MG63 (cell line): ENCODE measurements around the gene RAB1B. TPM values are rescaled to one million over a fixed set of nuclear protein-coding genes. Genes with fewer than 3 reads are reported as not detected.
"Not testable (repeated sequence)": the region's sequence is repeated elsewhere in the genome, so short reads cannot be mapped to it uniquely, and the experiment has no call there.

Source experiments
- DNase-seq: peaks from one replicate; pipeline ENCODE4 v3.0.0-alpha.2; 2020
- H3K27me3 ChIP-seq: fragments of 250-450 bp; sonication (Bioruptor Pico); 2 replicates; pipeline ENCODE4 v1.5.1; 2020; ENCODE audit warnings: mild to moderate bottlenecking, moderate library complexity
- H3K36me3 ChIP-seq: fragments of 250-450 bp; sonication (Bioruptor Pico); 2 replicates; pipeline ENCODE4 v1.5.1; 2020; ENCODE audit warnings: mild to moderate bottlenecking, moderate library complexity
- H3K4me3 ChIP-seq: fragments of 250-450 bp; sonication (Bioruptor Pico); 2 replicates; pipeline ENCODE4 v1.5.1; 2020; ENCODE audit warnings: mild to moderate bottlenecking, moderate library complexity
- H3K9me3 ChIP-seq: fragments of 250-450 bp; sonication (Bioruptor Pico); 2 replicates; pipeline ENCODE4 v1.5.1; 2020; ENCODE audit warnings: mild to moderate bottlenecking, moderate library complexity
- total RNA-seq: library from RNA; depleted of rRNA; stranded (reverse); fragments of >200 nt; shearing (Covaris generic); gene quantifications from 2 replicates; pipeline ENCODE4 v1.2.3, GENCODE V29; 2014; ENCODE audit warnings: low replicate concordance

Gene RAB1B
- total RNA-seq, 1 experiment from 2014 or later, result 103 TPM

DNA sequence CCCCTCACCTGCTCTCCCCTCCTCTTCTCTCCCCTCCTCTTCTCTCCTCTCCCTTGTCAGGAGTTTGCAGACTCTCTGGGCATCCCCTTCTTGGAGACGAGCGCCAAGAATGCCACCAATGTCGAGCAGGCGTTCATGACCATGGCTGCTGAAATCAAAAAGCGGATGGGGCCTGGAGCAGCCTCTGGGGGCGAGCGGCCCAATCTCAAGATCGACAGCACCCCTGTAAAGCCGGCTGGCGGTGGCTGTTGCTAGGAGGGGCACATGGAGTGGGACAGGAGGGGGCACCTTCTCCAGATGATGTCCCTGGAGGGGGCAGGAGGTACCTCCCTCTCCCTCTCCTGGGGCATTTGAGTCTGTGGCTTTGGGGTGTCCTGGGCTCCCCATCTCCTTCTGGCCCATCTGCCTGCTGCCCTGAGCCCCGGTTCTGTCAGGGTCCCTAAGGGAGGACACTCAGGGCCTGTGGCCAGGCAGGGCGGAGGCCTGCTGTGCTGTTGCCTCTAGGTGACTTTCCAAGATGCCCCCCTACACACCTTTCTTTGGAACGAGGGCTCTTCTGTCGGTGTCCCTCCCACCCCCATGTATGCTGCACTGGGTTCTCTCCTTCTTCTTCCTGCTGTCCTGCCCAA is 7.7 kb downstream of the RAB1B start:
- H3K4me3 ChIP-seq, result no peak overlapping the region
- no peaks in the 10 kb centered on the region for H3K9me3 ChIP-seq
- H3K27me3 ChIP-seq, result no peaks in the 10 kb centered on the region
- peaks cover 37% of the 10 kb centered on the region for H3K36me3 ChIP-seq
- no peak for DNase-seq

DNA sequence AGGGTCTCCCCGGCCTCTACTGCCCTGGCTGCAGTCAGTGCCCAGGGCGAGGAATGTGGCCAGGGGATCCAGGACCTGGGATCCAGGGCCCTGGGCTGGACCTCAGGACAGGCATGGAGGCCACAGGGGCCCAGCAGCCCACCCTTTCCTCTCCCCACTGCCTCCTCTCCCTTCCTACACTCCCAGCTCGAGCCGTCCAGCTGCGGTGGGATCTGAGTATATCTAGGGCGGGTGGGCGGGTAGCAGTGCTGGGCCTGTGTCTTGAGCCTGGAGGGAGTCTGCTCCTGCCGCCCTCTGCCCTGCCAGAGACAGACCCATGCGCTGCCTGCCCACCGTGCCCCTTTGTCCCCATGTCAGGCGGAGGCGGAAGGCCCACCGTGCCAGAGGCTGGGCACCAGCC is 8.2 kb downstream of the RAB1B start:
- H3K27me3 ChIP-seq, DNase-seq, H3K9me3 ChIP-seq, H3K4me3 ChIP-seq: not testable (repeated sequence)
- H3K36me3 ChIP-seq, result peaks cover 36% of the 10 kb centered on the region

DNA sequence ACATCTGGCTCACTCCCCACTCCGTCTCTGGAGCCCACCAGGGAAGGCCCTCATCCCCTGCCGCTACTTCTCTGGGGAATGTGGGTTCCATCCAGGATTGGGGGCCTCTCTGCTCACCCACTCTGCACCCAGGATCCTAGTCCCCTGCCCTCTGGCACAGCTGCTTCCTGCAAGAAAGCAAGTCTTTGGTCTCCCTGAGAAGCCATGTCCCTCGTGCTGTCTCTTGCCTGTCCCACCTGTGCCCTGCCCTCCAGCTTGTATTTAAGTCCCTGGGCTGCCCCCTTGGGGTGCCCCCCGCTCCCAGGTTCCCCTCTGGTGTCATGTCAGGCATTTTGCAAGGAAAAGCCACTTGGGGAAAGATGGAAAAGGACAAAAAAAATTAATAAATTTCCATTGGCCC is 8.6 kb downstream of the RAB1B start:
- not testable (repeated sequence) for H3K27me3 ChIP-seq, H3K9me3 ChIP-seq, H3K4me3 ChIP-seq, DNase-seq
- peaks cover 31% of the 10 kb centered on the region for H3K36me3 ChIP-seq

DNA sequence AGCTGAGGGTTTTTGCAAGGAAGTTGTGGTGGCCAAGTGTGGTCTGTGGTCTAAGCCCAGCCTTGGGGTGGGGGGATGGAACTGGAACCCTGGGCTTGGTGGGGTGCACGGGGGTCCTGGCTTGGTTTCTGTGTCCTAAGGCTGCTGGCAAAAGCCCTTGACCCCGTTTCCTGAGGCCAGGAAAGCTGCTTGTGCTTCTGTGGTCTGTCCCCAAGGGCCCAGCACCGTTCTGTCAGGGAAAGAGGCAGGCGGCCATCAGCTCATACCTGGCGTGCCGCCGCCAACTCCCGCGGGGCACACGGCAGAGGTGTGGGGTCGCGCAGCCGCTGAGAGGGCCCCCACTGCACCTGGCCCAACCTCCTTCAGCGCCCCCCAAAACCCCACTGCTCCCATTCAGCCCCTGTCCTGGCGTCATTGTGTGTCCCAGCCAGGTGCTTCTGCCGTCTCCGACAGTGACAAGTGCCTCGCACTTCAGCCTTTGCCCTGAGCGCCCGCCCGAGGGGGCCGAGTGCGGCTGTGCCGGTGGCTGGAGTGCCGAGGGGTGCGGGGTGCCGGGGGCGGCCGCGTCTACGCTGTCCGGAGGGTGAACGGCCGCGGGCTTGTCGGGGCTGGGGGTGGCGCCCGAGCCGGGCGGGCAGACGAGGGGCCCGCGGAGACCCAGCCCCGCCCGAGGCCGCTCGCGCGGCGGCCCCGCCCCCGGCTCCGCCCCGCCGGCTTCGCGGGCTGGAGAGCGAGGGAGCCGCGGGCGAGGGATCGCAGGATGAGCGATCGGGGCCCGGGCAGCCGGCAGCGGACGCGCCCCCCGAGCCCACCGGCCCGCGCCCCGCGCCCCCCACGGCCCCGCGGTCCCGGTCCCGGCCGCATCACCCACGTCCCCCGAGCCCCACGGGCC is 9.3 kb downstream of the RAB1B start, which contains the start of gene CNIH2:
Gene CNIH2, plus strand, starts transcription at position 705 of the 892 bp plus-strand sequence. CDS start 282 bp downstream, outside the sequence.
- peaks cover 25% of the 10 kb centered on the region for H3K36me3 ChIP-seq
- no peaks in the 10 kb centered on the region for H3K27me3 ChIP-seq
- no peaks in the 10 kb centered on the region for H3K9me3 ChIP-seq
- no peak within 1 kb of the TSS for H3K4me3 ChIP-seq
- no peak for DNase-seq

DNA sequence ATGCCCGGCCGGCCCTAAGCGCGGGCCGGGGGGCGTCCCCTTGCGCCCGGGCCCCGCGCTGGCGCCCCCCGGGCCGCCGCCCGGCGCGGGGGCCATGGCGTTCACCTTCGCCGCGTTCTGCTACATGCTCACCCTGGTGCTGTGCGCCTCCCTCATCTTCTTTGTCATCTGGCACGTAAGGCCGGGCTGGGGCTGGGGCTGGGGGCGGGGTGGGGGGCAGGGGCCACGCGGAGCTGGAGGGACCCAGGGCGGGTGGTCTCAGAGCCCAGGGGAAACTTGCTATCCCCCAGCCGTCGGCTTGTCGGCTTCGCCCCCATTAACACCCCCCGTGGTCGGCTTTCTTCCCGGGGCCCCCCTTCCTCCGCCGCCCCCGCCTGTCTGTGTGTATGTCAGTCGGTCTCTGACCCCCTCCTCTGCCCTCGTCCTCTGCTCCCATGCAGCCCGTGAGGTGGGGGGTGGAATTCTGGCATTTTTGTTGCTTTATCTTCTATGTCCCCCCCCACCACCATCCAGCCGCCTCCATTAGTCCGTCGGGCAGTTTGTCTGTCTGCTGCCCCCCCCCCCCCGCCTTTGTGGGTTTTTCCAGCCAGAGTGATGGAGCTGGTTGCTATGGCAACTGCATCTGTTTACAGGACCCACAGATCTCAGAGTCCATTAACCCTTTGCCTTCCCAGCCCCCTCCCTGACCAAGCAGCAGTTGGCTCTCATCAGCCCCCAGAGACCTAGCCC is 10.1 kb downstream of the RAB1B start:
- H3K9me3 ChIP-seq, result no peaks in the 10 kb centered on the region
- DNase-seq, result no peak
- H3K4me3 ChIP-seq, result no peak overlapping the region
- no peaks in the 10 kb centered on the region for H3K27me3 ChIP-seq
- H3K36me3 ChIP-seq, result peaks cover 17% of the 10 kb centered on the region

DNA sequence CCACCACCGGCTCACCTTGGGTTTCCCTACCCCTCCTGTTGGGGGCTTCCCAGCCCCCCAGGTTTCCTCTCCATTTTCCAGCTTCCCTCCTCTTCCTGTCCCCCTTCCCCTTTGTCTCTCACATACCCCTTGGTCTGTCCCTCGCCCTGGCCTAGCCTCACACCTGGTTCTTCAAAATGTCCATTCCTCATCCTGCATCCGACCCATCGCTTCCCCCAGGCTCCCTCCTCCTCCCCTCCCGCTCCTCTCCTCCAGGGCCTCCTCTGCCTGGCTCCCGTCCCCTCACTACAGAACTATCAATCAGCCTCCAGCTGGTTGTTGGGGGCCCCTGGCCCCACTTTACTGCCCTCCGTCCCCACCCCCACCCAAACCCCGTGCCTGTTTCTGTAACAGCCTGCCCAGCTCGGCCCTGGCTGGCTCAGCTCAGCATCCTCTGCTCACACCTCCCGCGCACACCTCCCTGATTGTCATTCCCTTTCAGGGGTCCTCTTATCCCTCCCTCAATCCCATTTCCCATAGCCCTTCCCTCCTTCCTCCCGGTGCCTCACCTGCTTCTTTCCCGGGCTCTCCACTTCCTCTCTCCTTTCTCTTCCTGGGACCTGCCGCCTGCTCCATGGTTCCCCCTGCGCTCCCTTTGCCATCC is 10.8 kb downstream of the RAB1B start:
- DNase-seq, result no peak
- no peaks in the 10 kb centered on the region for H3K9me3 ChIP-seq
- H3K36me3 ChIP-seq, result peaks cover 11% of the 10 kb centered on the region
- no peaks in the 10 kb centered on the region for H3K27me3 ChIP-seq
- no peak overlapping the region for H3K4me3 ChIP-seq

DNA sequence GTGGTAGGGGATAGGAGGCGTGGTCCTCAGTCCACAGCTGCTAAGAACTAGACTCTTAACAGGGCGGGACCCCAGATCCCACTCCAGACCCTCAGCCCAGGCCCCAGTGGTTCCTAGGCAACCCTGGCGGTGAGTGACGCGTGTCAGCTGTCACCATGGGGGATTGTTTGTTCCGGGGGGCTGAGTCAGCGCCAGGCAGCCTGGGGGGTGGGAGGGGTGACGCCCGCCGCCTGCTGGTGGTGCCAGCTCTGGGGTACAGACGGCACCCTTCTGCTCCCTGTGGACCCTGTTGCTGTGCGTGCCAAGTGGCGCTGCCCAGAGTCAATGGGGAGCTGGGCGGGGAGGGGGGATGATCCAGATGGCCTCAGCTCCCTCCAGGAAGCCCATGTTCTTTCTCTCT is 12.0 kb downstream of the RAB1B start:
- H3K4me3 ChIP-seq, result no peak overlapping the region
- peaks cover 7% of the 10 kb centered on the region for H3K36me3 ChIP-seq
- H3K27me3 ChIP-seq, result no peaks in the 10 kb centered on the region
- no peak for DNase-seq
- no peaks in the 10 kb centered on the region for H3K9me3 ChIP-seq

DNA sequence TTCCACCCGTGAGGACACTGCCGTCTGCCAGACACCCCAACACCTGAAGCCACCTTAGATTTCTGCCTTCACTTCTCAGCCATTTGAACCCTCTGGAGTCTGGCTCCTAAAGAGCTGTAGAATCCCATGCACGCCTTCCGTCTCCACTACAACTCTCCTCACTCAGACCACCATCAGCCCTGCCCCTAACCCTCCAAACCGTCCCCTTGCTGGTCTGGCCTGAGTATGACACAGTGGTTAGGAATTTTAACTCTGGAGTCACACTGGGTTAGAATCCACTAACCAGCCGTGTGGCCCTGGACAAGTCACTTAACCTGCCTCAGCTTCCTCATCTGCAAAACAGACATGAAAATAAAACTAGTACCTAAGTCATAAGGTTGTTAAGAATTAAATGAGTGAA is 12.6 kb downstream of the RAB1B start:
- no peak for DNase-seq
- H3K36me3 ChIP-seq, result peaks cover 5% of the 10 kb centered on the region
- H3K4me3 ChIP-seq, result no peak overlapping the region
- H3K9me3 ChIP-seq, result no peaks in the 10 kb centered on the region
- H3K27me3 ChIP-seq, result no peaks in the 10 kb centered on the region

DNA sequence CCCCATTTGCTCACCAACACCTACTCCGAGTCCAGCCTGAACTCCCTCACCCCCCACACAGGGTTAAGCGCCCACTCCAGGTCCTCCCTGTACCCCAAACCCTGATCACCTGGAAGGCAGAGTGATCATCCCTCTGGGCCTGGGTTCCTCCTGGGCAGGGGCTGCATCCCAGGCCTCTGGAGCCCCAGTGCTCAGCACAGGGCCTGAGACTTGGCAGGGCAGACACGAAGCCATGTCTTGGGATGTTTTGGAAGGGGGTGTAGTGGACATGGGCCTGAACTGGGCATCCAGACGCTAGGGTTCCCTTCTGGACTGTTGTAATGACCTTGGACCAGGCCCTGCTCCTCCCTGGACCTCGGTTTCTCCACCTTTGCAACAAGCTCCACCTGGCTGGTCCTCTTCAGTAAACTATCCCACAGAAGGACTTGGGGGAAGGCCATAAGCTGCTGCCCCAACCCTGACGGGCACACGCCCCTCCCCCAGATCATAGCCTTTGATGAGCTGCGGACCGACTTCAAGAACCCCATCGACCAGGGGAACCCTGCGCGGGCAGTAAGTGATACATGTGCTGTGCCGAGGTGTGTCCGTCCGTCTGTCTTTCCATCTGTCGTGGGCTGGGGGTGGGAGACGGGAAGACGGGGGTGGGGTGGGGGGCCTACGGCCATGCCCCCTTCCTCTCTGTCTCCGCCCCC is 13.5 kb downstream of the RAB1B start:
- no peak for DNase-seq
- Histone ChIP-seq H3K27me3 (no peaks in the 10 kb centered on the region), H3K36me3 (peaks cover 8% of the 10 kb centered on the region), H3K4me3 (no peak overlapping the region), H3K9me3 (no peaks in the 10 kb centered on the region)

DNA sequence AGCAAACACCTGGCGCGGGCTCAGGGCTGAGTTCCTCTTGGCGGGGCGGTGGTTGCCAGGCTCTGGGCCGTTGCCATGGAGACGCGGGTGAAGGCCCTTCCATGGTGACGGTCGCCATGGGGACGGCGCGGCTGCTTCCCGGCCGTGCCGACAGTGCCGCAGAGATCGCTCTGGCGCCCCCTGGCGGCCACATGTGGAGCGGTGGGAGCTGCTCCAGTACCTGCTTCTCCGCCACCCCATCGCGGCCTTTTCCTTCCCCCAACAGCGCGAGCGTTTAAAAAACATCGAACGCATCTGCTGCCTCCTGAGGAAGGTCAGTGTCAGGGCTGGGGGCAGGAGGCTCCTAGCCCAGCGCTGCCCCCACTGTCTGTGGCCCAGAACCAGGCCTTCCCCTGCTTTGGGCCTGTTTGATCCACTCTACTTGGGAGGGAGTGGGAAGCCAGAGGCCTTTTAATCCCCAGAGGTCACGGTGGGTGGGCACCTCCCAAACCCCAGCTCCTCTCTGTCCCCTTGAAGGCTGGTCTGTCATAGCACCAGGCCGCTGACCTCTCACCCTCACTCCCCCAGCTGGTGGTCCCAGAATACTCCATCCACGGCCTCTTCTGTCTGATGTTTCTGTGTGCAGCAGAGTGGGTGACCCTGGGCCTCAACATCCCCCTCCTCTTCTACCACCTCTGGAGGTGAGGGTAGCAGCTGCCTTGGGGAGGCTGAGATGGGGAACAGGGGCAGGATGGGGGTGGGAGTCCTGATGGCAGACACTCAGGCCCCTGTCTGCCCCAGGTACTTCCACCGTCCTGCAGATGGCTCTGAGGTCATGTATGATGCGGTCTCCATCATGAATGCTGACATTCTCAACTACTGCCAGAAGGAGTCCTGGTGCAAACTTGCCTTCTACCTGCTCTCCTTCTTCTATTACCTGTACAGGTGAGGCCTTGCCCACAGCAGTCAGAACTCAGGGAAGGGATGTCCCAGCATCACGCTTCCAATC is 14.3 kb downstream of the RAB1B start:
- DNase-seq, result peak; percentile 92
- H3K9me3 ChIP-seq, result no peaks in the 10 kb centered on the region
- H3K4me3 ChIP-seq, result no peak overlapping the region
- H3K27me3 ChIP-seq, result no peaks in the 10 kb centered on the region
- peaks cover 8% of the 10 kb centered on the region for H3K36me3 ChIP-seq

DNA sequence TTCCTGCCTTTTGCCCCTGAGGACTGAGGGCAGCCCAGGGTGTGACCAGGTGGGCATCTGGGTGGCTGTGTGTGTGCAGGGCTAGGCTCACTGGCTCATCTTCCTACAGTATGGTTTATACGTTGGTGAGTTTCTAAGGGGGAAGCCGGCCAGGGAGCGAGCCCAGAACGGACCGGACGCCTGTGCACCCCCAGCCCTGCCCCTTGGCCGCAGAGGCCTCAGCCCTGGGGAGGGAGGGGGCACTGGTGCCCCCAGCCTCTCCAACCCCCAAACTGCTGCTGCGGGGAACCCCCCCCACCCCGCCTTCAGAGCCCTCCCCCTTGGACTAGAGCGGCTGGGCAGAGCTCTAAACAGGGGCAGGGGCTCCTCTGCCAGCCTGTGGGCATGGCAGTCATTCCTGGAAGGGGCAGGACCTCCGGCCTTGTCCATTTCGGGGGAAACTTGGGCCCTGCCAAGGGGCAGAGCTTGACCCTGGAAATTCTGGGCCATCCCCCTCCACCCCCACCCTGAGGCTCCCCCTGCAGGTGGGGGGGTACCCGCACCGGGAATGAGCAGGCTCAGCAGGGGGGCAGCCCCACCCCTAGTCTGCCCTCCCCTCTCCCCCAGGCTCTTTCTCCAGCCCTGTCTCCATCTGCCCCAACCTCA is 15.1 kb downstream of the RAB1B start:
- DNase-seq, result no peak
- no peaks in the 10 kb centered on the region for H3K9me3 ChIP-seq
- no peaks in the 10 kb centered on the region for H3K27me3 ChIP-seq
- H3K36me3 ChIP-seq, result peaks cover 8% of the 10 kb centered on the region
- H3K4me3 ChIP-seq, result no peak overlapping the region

DNA sequence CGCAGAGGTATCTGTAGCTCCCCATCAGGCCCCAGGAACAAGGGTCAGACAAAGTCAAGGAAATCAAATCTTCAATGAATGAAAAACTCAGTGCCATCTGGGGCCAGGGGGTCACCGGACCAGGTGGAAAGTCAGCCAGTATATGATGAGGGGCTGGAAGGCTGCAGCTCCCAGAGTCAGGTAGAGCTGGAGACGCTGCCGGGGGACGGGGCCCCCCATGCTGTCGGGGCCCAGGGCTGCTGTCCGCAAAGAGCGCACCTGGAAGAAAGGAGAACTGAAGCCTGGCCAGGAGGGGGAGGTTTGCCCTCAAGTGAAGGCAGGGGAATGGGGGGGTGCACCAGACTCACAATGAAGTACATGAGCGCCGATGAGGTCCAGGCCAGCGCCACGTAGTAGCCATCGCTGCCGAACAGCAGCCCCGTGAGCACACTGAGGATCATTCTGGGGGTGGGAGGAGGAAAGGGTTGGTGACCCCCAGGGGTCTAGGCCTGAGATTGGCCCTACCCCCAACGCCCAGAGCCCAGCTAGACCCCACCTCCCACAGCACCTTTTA is 16.2 kb downstream of the RAB1B start:
- Histone ChIP-seq H3K36me3 (peaks cover 8% of the 10 kb centered on the region), H3K27me3 (no peaks in the 10 kb centered on the region), H3K4me3 (no peak overlapping the region), H3K9me3 (no peaks in the 10 kb centered on the region)
- DNase-seq, result no peak

DNA sequence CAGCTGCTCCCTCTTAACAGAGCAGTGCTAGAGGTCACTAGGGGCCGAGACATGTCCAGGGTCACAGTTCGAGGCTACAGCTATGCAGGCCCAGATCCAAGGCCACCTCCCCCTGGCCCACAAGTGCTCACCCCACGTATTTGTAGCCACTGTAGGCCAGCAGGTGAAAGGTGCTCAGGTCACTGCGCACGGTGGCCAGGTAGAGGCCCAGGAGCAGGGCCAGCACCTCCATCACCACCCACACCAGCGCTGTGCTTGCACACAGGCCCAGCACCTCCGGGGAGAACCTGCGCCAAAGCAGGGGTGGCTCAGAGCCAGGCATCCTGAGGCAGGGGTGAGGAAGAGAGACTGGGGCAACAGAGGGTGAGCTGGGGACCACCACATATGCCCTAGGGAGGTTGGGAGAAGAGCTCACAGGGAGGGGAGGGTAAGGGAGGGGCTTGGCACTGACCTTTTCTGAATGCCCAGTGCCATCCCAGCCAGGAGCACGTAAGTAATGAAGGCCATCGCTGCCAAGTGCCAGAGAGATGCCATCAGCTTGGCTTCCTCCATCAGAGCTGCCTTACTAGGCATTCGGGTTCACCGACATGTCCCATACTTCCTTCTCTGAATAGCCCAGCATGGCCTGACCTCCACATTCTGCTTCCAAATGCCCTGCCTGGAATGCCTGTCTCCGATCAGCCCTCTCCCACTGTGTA is 17.0 kb downstream of the RAB1B start:
- Histone ChIP-seq H3K36me3 (peaks cover 8% of the 10 kb centered on the region), H3K4me3 (no peak overlapping the region), H3K9me3 (no peaks in the 10 kb centered on the region), H3K27me3 (no peaks in the 10 kb centered on the region)
- DNase-seq, result no peak

DNA sequence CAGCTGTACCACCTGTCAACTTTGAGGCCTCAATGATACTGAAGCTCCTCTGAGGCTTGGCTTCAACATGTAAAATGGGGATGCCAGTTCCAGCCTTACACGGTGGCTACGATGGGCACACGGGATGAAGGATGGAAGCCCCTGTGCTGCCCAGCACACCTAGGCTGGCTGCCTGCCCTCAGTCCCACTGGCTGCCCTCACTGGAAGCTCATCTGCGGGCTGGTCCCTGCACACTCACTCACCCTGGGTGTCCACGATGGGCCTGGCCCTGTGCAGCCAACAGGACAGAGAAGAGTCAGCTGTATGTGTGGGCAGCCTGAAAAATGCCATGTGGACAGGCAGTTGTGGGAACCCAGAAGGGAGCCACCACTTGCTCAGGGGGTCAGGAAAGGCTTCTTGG is 18.3 kb downstream of the RAB1B start:
- Histone ChIP-seq H3K36me3 (peaks cover 8% of the 10 kb centered on the region), H3K4me3 (no peak overlapping the region), H3K27me3 (peaks cover 8% of the 10 kb centered on the region), H3K9me3 (no peaks in the 10 kb centered on the region)
- no peak for DNase-seq
